ENCODE results near the gene AARSD1.
"Not testable (repeated sequence)": the region's sequence is repeated elsewhere in the genome, so short reads cannot be mapped to it uniquely, and the experiment has no call there.

The AARSD1 gene

GRCh38 chr17:42920106-42920900, 44.0 kb downstream of the AARSD1 start:
- no peak for DNase-seq (ENCODE audit: low read depth)

- DNase-seq (ENCODE audit: low read depth): not testable (repeated sequence)
Measured at GRCh38 chr17:42919522-42920077, 44.7 kb downstream of the AARSD1 start.

DNA sequence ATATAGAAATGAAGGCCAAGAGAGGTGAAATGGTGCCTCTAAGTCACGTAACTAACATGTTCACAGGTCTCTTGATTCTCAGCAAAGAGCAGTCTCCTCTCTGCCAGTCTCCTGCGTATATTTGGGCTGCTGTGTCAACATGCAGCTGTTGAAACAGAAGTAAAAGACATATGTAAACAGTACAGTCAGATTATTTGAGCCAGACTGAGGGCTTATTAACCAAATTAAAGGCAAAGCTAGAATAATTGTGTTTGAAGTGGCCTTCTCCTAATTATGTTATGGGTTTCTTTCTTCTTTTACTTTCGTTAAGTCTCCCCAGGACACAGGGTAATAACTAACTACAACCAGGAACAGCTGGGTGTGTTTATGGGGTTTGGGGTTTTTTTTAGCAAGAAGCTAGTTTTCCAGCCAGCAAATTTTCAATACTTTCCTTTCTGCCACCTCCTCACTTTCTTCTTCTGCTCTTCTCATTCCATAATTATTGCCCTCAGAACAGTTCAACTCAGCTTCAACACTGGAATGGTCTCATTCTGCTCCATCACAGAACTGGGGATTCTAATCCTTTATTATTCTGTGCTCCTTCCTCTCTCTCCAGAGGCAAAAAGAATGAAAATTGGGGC, 45.2 kb downstream of the AARSD1 start:
- no peak for DNase-seq (ENCODE audit: low read depth)

- DNase-seq (ENCODE audit: low read depth): no peak
Measured at GRCh38 chr17:42917236-42917603, 47.0 kb downstream of the AARSD1 start.

- not testable (repeated sequence) for DNase-seq (ENCODE audit: low read depth)
Measured at GRCh38 chr17:42916388-42917235, 47.6 kb downstream of the AARSD1 start.

GRCh38 chr17:42915288-42915687, 49.0 kb downstream of the AARSD1 start:
- DNase-seq (ENCODE audit: low read depth): not testable (repeated sequence)

DNA sequence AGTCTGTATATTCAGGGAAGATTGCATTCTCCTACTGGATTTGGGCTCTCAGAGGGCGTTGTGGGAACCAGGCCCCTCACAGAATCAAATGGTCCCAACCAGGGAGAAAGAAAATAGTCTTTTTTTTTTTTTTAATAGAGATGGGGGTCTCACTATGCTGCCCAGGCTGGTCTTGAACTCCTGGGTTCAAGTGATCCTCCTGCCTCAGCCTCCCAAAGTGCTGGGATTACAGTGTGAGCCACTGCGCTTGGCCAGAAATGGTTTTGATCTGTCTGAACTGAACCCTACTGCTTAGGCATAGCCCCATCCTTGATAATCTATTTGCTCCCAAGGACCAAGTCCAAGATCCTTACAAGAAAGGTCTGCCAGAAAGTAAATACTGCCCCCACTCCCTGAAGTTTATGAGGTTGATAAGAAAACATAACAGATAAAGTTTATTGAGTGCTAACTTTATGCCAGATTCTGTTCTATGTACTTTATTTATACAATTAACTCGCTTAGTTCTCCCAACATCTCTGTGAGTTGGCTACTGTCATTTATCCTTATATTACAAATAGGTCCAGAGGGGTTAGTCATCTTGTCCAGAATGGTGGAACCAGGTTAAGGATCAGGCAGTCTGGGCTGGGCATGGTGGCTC, 50.2 kb downstream of the AARSD1 start:
- no peak for DNase-seq (ENCODE audit: low read depth)

GRCh38 chr17:42913522-42913921, 50.7 kb downstream of the AARSD1 start:
- no peak for DNase-seq (ENCODE audit: low read depth)

GRCh38 chr17:42908872-42909700, 55.2 kb downstream of the AARSD1 start:
- DNase-seq (ENCODE audit: low read depth): no peak

DNA sequence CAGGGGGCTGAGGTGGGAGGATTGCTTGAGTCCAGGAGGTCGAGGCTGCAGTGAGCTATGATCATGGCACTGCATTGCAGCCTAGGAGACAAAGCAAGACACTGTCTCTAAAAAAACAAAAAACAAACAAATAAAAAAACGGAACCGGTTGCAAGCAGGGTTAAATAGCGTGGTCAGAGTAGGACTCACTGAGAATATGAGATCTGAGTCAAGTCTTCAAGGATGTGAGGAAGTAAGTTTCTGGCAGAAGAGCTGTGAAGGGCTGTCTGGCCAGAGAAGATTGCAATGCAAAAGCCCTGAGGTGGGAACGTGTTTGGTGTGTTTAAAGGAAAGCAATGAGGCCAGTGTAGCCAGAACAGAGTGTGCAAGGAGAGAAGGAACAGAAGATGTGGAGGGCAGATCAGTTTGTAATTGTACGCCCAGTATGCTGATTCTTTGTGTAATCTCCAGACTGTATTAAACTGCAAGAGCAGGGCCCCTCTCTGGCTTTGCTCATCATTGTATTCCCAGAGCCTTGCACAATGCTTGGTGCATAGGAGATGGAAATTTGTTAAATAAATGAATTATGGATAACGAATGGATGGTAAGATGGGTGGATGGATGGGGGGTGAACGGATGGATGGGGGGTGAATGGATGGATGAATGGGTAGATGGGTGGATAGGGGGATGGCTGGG, 57.3 kb downstream of the AARSD1 start:
- no peak for DNase-seq (ENCODE audit: low read depth)

GRCh38 chr17:42904110-42904469, 60.2 kb downstream of the AARSD1 start:
- DNase-seq (ENCODE audit: low read depth): no peak

- DNase-seq (ENCODE audit: low read depth): no peak
Measured at GRCh38 chr17:42901535-42902229, 62.6 kb downstream of the AARSD1 start.
